Non-pigmented ciliary epithelial cell (primary cell): ENCODE results near the gene PHACTR2.

Experiments used
- DNase-seq: peaks from one replicate; pipeline ENCODE4 v3.0.0-alpha.2; 2010; ENCODE audit warnings: low read depth

Gene PHACTR2

DNA sequence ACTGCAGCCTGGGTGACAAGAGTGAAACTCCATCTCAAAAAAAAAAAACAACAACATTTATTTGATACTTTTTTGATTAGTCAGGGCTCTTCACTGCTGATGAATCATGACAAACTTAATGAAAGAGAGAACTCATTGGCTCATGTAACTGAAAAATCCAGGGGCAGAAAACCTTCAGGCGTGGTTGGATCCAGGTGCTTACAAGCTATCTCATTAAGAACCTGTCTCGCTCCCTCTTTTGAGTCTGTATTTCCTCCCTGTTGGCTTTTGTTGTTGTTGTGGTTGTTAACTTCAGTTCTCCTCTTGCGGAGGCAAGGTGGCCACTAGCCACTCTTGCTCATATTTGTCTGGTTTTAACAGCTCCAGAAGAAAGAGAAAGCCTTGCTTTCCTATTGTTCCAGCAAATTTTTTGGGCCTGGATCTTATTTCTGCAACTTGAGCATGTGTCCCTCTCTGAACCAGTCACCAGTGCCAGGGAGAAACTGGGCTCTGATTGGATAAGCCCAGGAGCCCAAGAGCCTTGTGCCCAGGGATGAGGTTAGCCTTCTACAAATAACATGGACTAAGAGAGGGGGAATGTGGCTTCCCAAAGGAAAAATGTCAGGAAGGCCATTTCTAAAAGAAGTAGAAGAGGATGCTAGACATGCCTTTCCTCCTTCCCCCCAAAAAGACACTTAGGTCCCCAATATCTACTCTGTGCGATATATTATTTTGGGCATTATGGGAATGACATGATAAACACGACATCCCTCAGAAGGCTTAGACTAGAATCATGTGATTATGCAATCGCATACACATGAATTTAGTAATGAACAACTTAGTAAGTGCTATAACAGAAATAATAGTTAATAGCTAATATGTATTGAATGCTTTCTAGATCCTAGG is 64.5 kb downstream of the PHACTR2 start:
- DNase-seq, result no peak

DNA sequence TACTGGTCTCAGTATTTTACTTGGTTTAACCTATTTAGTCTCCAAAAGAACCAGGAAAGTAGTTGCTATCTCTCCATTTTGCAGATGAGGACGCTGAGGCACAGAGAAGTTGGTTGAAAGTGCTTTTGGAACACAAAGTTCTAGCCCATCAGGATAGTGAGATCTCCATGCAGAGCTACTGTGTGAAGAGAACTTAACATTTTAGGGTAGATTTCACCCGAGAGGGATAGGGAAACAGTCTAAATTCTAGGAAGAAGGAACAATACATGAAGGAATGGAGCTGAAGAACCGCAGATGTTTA is 65.1 kb downstream of the PHACTR2 start:
- DNase-seq, result no peak

DNA sequence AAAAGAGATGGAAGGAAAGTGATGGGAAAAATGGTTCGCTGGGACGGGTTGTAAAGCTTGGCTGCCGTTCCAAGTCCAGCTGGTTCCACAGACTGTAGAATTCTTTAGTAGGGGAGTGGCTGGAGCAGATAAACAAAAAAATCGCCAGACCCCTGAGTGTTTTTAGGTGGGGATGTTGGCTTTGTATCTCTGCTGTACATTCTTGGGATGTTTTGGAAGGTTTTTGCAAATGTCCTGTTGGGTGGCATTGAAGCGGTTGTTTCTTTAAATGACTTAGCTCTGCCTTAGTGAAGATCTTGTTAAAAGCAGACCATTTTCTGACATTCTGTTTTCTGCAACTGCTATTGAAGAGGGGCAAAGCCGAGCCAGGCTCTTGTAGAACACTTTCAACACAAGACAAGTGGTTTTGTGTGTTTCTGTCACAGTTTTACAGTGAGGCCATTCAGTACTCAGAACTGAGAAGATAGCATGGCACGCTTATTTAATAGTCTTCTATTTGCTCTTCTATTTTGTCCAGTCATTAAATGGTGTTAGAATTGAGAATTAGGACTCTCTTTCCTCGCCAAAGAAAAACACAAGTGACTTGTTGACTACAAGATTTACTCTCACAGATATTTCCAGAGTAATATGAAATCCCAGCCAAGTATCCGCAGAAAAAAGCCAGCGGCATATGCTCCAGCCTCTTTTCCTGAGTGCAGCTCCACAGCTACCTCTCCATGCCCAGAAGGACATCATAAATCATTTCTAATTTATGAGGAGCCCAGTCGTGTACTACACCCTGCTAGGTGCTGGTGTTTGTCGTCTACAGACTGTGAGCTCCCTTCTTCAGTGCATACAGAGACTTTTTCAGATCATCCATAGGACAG is 65.8 kb downstream of the PHACTR2 start:
- DNase-seq, result no peak

DNA sequence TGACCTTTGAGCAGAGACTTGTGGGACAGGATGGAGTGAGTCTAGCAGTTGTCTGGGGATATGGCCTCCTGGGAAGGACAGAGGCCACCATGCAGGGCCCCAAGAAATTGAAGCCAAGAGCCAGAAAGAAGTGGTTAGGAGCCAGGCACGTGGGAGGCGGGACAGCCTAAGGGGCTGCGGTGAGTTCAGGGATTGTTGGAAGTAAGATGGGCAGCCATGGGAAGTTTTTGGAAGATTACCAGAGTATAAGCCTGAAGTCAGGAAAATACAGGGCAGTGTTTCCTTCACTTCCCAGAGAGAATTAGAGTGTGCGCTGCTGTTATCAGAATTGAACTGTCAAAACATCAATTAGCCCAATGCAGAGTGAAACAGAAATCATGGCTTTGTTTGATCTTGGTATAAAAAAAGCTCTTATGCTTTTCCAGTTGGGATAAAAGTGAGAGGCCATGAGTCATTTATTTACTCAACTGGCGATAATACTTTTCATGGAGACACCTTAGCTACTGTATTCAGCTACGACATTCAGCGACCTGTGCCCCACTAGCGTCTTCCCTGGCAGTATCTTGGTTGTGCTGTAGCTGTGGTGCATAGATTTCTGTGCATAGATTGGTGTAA is 66.9 kb downstream of the PHACTR2 start:
- DNase-seq, result no peak

DNA sequence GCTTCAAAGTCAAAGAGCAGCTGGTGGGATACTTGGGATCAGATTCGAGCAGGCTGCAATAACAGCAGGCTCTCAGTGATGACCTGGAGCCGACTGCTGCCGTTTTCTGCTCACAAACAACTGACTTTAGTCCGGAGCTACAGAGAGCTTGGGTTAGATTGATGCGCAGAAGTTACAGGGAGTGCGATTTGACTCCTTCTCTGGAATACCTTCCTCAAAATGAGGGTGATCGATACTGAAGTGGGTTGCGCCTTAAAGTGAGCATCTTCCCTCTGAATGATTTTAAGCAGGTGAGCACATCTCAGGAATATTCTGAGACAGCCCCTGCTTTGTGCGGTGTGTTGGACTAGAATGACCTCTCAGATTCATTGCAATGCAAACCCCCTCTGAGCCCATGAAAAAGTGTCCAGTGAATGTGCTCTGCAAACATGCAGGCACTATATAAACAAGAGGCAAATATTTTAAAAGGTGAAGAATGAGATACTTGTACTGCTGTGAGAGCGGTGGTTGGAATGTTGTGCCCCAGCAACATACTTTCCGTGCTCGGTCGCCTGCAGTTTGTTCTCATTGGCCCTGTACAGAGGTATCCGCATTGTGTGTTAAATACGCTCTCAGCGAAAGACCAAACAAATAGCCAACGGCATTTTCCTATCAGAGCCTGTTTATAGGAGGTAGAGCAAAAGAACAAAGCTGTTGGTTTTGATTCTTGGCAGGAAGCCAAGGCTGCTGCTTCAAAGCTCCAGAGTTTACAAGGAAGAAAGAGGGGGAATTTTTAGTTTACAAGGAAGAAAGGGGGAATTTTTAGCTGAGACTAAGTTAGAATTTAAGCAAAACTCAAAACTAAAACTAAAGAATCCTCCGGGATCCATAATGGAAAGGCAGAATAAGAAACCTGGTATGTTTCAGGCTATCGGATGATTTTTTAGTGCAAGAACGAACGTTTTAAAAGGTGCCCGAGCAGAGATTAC is 67.7 kb downstream of the PHACTR2 start:
- DNase-seq, result peak; percentile 37

DNA sequence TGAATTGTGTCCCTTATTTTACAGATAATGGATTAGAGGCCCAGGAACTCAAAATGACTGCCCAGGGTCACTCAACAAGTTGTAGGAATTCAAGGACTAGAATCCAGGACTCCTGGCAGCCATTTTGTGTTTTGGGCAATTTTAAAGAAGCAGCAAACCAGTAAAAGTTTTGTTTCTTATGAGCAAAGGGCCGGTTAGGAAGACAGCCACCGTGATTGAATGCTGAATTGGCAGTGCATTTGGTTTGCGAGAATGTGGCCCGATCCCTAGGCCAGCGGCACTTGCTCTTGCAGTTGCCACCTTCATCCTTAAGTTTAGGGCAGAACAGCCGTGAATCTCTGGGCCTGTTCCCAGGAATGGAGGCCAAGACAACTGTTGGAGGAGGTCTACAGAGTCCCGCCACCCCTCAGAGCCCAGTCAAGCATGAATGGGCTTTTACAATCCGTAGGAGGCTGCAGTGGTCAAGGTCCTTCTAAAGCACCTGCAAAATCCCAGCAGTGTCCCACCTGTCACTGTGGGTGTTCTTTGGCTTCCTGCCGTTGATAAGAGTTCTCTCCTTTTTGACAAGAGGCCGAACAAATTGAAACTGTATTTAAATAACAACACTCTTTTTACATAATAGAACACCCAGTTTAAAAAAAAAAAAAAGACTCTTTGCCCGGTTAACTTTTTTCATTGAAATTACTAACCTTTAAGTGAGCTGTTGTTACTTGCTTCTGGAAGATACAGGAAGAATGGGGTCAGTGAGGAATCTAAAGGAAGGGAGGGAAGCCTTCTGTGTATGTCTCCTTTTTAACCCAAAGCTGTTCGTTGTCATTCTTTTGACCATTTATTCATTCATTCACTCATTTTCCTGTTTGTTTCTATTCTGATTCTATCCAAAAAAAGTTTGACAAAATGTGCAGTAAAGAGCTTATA is 68.7 kb downstream of the PHACTR2 start:
- no peak for DNase-seq

DNA sequence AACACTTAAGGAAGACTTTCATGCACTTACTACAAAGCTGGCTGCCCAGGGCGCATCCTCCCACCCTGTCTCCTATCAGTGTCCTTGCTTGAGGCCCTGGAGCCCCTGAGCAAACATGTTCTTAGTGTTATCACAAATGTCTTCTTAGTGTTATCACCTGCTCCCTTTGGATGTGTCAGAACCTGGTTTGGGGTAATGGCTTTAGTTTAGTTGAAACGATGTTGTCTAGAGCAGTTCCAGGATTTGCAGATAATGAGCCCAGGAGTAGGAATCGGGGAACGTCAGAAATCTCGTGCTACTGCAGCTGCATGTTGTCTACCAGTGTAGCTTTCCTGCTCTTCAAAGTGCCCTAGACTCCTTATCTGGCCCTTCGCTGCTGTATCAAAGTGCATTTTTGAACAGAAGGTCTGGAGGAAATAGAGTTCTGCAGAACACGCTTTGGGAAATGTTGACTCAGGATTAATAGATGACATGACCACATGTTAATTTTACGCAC is 69.6 kb downstream of the PHACTR2 start:
- DNase-seq, result no peak

DNA sequence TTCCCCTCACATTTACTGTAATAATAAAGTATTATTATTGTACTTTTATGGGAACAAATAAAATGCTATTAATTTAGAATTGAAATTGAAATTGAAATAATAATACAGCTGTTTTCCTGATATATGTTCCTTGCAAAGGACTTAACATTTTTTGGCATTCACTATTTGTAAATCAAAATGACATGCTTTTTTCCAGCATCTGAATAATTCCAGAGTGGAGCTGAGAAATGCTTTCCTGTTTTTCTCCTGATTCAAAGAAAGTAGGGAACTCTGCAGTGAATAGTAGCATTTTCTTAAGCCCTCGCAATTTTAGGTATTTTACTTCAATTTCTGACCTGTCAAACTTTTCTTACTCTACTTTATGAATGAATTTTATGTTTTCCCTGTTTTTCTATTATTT is 72.1 kb downstream of the PHACTR2 start:
- DNase-seq, result no peak

DNA sequence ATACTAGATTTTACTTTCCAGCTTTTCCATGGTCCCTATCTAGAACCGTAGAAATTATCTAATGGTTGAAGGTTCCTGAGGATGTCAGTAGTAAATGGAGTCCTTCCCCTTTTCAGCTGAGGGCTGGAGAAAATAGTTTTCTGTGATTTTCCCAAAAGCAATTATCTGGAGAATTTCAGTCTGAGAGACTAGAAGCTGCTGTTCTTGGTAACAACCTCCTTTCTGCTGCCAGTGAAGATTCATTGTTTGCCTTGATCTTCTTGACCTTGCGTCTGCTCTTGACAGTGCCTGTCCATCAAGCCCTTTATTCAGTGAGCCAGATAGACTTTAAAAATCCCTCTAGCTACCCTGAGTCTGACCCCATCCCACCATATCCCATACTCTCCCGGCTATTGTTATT is 73.1 kb downstream of the PHACTR2 start:
- no peak for DNase-seq

DNA sequence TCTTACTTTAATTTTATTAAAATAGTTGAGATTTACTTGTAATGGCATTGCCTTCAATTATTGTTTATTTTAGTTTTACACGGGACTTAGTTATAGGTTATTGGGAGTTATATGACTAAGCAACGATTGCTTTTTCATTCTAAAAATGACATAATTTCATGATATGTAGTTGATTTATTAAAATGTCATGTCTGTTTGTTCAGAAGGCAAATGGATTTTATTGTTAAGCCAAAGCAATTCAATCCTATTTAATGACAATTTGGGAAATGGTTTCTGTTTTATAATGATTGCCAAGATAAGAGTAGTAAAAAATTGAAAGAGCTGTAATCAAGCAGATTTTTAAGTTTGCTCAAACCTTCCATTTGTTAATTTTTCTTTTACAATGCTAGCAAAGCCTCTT is 74.7 kb downstream of the PHACTR2 start:
- no peak for DNase-seq

DNA sequence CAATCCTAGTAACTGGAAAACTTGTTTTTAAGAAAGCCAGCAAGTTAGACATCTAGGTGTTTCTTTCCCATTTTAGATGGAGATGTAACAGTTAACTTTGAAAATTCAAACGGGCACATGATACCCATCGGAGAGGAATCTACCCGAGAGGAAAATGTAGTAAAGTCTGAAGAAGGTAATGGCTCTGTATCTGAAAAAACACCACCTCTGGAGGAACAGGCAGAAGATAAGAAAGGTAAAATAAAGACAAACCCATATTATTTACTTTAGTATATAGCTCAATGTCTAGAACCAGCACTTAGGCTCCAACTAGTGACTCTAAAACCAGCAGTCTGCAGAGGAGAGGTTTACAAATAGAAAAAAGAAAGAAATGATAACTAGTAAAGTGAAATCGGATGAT is 75.9 kb downstream of the PHACTR2 start:
- no peak for DNase-seq

DNA sequence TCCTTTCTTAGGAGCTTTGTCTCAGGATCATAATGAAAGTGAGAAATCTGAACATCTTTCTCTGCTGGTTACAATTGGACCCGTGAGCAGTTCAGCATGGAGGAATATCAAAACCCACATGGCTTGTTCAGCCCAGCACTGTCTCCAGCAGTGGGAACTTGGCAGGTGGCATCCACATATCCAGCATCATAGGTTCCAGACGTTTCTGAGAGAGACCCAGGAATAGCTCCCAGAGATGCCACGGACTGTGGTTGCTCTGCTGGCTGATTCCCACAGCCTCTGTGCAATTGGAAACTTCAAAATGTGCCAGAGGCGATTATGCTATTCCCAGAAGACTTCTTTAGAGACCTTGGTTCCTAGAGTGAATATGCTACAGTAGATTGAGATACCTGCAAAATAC is 76.4 kb downstream of the PHACTR2 start:
- DNase-seq, result no peak

DNA sequence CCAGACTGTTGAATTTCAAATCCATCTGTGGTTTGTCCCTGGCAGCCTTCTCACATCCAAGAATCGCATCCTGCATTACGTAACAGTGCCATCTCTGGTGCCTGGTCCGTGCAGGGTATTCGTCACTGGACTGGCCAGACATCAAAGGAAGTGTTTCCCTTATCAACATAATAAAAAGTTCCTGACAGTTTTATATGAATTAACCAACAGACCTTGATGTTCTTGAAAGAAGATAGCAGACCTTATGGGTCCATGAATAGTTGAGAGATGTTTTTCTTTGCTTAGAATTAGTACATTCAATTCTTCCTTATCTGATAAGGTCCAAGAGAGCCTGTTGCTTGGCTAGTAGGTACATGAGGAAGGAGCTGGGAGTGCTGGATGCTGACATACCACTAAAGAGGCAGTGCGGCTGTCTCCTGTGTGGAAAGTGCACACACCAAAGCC is 77.6 kb downstream of the PHACTR2 start:
- DNase-seq, result no peak

DNA sequence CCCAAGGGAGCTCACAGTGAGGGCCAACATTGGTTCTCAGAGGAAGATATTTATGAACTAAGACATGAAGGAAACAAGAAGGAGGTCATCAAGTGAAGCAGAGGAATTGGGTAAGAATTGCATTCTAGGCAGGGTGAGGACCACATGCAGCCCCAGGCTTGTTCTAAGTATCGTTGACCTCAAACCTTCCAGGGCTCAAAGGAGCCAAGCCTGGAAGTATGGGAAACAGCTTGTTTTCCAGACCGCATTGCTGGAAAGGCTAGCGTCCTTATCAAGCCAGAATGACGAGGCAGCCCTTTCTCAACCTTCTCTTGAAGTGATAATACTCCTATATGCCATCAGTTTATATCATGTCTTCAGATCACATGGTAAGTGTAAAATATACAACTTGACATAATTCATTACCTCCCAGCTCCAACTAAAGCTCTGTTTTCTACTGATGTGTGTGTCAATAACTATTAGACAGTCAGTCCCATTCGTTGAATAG is 79.6 kb downstream of the PHACTR2 start:
- DNase-seq, result no peak

DNA sequence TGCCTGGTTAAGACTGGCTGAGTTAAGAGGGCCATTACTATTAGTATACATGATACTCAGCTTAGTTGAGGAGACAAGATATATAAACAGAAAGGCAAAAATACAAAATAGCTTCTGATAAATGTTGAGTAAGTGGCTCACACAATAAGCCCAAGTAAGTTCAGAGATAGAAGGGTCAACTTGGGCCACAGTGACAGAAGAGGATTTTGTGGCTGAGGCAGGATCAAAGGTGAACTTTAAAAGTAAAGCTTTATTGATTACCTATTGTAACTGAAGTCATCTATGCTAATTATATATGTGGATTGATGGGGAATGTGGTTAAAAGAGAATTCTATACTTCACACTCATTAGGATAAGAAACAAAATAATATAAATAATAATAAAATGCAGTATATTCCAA is 80.8 kb downstream of the PHACTR2 start:
- no peak for DNase-seq

DNA sequence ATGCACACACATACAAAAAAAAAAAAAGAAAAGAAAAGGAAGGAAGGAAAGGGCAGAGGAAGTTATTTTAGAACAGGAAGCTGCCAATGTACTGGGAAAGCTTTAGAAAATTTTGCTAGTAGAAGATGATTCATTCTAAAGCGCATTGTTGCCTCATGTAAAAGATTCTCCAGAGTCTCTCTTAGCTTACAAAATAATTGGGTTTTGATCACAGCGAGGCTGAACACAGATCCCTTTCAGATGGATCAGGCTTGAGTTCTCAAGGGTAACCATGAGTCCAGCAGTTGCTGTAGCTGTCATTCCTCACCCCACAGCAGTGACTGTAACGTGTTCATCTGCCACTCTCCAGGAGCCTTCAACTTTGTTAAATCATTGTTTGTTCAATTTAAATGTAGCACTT is 81.9 kb downstream of the PHACTR2 start:
- DNase-seq, result no peak

DNA sequence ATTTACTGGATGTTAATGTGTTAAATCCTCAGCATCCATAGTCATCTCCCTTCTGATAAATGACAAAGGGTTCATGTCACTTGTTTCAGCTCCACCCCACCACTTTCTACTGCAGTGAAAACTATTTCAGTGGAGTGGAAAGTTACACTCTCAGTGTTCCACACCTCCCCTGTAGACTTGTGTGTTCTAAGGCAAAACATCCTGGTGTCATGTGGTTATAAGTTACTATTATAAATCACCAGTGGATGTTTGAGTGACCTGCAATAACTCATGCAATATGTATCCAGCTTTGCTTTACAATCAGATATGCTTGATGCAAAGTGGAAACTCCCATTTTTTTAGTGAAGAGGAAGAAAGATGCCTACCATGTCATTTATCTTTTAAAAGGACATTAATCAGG is 83.3 kb downstream of the PHACTR2 start:
- DNase-seq, result no peak

DNA sequence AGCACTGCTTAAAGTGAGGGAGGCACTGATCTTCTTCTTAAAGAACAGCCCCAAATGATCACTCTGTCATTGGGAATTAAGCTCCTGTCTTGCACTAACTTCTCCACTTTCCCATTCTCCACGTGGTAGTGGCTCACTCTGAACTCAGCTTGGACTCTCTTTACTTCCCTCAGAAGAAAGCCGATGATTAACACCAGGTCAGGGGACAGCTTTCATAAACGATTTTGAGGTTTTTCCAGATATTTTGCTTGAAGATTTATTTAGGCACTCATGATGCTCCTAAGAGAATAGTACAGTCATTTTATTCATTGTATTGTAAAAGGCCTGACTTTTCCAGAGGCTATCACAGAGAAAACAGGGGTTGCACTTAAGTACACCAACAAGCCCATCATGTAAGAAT is 84.4 kb downstream of the PHACTR2 start:
- DNase-seq, result no peak

DNA sequence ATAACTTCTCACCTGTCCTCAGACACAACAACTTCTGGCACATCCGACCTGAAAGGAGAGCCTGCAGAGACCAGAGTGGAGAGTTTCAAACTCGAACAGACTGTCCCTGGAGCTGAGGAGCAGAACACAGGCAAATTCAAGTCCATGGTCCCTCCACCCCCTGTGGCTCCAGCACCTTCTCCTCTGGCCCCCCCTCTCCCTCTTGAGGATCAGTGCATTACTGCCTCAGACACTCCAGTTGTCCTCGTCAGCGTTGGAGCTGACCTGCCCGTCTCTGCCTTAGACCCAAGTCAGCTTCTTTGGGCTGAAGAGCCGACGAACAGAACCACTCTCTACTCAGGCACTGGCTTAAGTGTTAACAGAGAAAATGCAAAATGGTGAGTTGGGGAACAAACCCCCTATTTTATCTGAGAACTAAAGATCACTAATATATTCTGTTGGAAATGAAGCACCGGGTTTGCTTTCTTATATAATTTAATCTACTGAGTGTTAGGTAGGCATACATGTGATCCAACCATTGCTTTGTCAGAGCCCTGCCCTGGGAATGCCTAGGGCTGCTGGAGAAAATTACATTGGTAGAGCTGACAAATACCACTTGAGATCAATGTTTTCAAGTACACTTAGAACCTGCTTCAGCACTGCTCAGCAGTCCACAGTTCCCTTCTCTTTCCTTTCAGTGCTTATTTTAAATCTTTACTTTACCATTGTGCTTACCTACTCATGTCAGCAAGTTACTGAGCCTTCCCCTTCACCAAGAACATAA is 87.8 kb downstream of the PHACTR2 start:
- DNase-seq, result no peak

DNA sequence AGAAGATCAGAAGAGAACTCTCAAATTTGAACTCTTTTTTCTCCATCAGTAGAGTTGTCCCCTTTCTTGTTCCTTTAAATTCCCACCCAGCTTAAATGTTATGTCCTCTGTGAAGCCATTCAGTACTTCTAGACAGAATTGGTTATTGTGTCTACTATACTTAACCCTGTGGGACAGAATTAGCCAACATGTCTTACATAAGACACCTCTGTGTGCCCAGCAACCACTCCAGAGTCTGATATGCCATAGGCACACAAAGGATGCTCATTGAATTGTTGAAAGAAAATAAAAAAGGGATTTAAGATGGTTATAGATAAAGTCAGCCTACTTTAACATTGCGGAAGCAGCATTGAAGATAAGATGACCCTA is 88.4 kb downstream of the PHACTR2 start:
- no peak for DNase-seq
